Left forelimb (tissue), 1 donor: ENCODE data around the gene ZNF487.

Experiments used
- DNase-seq: peaks from one replicate; pipeline ENCODE4 v3.0.0-alpha.2; 2018; ENCODE audit warnings: low spot score

The ZNF487 gene

DNA sequence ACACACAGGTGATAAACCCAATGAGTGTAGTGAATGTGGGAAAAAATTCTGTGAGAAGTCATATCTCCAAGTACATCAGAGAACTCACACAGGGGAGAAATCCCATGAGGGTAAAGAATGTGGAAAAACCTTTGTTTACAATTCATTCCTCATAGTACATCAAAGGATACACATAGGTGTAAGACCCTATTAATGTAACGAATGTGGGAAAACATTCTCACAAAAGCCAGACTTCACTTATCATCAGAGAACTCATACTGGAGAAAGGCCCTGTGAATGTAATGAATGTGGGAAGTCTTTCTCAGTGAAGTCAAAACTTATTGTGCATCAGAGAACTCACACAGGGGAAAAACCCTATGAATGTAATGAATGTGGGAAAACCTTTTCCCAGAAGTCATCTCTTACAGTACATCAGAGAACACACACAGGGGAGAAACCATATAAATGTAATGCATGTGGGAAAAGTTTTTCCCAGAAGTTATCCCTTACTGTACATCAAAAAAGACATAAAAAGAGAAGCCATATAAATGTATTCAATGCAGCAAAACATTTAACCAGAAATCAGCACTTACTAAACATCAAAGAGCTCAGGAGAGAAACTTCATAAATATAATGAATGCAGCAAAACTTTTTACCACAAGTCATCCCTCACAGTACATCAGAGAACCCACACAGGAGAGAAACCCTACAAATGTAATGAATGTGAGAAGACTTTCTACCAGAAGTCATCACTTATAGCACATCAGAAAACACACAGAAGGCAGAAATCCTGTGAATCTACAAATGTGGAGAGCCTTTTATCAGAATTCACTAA is 87.7 kb downstream of the ZNF487 start:
- no peak for DNase-seq
